HG02588 (cell line): ENCODE measurements around the gene NMS.
"Not testable (repeated sequence)": the region's sequence is repeated elsewhere in the genome, so short reads cannot be mapped to it uniquely, and the experiment has no call there.

ENCODE experiments used
- ATAC-seq: cut with Tn5 transposase; IDR thresholded peaks from one replicate; pipeline ENCODE4 v1.9.1; 2021; ENCODE audit warnings: mild to moderate bottlenecking, moderate library complexity; ENCODE audit not compliant: unreplicated experiment

The NMS gene, protein sequence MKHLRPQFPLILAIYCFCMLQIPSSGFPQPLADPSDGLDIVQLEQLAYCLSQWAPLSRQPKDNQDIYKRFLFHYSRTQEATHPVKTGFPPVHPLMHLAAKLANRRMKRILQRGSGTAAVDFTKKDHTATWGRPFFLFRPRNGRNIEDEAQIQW

DNA sequence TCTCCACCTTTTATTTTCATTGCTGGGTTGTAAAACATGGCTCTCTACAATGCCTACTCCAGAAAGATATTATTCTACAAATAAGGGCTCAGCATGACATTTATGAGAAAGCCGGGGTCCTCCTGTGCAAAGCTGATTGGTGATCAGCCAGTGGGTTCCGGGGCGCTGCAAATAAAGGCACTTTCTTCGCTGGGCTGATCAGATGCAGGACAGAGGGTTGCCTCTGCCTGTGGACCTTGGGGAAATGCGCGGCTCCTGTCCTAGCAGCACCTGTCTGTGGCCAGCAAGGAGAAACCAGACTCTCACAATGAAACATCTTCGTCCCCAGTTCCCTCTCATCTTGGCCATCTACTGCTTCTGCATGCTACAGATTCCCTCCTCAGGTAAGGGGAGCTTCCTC lies at the start of gene NMS:
TSS of gene NMS (plus strand) at position 301 of the 400 bp plus-strand sequence. CDS start at position 308, 7 bp downstream.
- no peak for ATAC-seq

DNA sequence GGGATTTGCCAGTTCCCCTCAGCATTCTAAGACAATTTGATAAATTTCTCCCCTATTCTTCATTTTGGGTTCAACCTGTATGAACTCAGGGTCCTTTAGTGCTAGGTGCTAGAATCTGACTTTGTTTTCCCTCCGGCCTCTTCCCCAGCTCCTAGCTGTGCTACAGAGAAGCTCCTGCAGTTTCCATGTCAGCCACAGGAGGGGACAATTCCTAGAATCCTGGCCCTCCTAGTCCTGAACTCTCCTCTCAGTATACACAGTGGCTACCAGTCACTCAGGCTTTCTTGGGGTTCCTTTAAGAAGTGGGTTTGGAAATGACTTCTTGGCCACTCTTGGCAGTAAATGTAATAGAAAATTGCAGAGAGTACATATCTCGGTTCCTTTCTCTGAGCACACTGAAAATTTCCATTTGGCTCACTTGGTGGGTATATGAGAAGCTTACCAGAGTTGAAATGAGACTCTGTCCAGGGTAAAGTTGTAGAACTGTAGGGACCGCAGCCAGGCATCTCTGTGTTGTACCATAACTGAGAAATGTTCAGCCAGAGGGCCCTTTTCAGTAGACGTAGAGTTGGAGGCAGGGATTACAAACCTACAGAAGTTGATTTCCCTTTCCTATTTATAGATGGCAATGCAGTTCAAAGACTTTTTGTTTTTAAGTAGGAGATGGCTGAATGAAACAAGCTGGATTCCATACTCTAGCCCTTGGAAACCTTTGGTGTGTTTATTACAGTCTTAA lies 47.8 kb upstream of the NMS start:
- no peak for ATAC-seq

DNA sequence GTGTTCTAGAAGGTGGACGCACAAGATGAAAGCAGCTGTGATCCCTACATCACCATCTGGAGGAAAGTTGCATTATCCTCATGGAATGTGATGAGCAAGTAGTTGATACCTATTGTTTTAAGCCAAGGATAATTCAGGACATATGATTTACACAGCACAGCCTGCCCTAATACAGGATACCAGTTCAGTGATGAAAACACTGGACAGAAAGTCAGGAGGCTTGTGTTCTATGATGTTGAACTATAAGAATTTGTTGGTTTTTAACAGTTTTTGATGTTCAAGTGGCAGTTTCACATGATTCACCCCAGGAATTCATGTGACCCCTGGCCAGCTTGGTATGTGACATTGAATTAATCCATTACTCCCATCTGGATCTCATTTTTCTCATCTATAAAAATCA lies 46.7 kb upstream of the NMS start:
- ATAC-seq: no peak

DNA sequence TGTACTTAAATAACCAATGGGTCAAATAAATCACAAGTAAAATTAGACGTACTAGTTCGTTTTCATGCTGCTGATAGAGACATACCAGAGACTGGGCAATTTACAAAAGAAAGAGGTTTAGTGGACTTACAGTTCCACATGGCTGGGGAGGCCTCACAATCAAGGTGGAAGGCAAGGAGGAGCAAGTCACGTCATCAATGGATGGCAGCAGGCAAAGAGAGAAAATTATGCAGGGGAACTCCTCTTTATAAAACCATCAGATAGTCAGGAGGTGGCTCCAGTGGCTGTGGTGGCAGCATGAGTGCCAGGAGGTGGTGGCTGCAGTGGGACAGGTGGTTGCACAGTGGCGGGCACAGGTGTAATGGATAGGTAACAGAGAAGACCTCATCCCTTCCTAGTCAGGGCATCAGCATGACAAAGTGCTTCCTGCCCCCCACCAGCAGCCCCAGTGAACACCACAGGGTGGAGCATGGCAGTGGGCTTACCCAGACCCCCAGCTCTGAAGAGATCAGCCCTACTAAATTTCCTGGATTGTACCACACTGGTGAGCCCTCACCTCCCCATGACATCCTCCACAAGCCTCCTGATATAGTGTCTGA lies 45.9 kb upstream of the NMS start:
- no peak for ATAC-seq

DNA sequence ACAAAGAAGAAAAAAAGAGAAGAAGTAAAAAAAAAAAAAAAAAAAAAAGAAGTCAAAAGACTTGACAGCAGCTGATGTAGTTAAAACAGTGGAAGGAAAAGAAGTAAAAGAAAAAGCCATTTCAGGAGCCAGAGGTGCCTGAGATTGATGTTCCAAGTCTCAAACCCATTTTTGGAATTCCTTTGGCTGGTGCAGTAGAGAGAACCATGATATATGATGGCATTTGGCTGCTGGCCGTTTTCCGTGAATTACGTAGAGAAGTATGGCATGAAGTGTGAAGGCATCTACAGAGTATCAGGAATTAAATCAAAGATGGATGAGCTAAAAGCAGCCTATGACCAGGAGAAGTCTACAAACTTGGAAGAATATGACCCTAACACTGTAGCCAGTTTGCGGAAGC lies 45.2 kb upstream of the NMS start:
- no peak for ATAC-seq

DNA sequence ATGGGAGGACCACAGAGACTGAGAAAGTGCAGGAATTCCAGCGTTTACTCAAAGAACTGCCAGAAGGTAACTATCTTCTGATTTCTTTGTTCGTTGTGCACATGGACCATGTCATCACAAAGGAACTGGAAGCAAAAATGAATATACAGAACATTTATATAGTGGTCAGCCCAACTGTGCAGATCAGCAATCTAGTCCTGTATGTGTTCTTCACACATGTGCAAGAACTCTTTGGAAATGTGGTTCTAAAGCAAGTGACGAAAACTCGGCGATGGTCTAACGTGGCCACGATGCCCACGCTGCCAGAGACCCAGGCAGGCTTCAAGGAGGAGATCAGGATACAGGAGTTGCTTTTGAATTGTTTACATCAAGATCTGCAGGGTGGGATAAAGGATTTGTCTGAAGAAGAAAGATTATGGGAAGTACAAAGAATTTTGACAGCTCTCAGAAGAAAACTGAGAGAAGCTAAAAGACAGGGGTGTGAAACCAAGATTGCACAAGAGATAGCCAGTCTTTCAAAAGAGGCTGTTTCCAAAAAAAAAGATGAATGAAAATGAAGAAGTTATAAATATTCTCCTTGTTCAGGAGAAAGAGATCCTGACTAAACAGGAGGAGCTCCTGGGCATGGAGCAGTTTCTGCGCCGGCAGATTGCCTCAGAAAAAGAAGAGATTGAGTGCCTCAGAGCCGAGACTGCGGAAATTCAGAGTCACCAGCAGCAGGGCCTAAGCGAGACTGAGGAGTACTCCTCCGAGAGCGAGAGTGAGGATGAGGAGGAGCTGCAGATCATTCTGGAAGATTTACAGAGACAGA lies 44.5 kb upstream of the NMS start:
- ATAC-seq: no peak

DNA sequence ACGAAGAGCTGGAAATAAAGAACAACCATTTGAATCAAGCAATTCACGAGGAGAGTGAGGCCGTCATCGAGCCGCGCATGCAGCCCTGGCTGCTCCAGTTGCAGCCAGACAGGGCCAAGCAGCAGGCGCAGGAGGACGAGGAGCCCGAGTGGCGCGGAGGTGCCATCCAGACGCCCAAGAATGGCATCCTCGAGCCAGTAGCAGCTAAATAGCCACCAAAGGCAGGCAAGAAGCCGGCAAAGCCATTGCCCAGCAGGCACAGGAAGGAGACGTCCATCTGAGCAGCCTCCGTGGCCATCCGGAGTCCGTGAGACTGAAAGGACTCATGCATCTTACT lies 43.9 kb upstream of the NMS start:
- ATAC-seq: no peak

DNA sequence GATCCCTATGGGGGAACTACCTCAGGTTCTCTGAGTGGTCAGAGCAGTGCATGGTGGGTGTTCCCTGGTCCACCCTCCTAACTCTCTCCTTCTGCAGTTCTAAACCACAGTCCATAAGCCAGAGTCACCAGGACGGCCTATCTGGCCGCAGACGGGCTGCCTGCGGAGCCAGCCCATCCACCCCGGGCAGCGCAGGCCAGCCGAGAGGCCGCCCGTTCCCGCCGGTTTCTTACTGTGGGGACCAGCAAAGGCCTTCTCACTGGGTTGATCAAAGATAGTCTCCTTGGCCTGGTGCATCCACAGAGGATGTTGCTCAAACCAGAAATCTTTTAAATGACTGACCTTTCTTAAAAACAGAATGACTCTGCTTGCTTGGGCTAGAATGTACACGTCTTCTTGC lies 43.2 kb upstream of the NMS start:
- no peak for ATAC-seq

DNA sequence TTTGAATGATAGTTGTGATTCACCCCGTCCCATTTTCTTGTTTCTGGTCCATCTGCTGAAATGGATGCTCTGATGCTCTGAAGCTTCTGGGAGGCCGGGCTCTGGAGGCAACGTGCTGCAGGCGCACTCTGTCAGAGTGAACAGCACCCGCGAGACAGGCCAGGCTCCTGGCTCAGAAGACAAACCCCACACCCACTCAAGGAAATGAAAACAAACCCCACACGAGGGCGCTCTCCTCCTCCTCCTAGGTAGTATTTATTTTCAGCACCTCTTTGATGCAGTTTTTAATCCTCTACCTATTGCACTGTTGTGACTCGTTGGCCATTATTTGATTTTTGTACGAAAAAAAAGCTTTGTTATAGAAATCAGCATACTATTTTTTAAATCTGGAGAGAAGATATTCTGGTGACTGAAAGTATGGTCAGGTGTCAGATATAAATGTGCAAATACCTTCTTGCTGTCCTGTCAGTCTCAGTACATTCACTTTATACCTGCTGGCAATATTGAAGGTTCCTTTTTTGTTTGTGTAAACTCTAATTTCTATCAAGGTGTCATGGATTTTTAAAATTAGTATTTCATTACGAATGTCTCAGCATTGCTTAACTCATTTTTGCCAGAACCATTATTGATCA lies 42.5 kb upstream of the NMS start:
- ATAC-seq: no peak

DNA sequence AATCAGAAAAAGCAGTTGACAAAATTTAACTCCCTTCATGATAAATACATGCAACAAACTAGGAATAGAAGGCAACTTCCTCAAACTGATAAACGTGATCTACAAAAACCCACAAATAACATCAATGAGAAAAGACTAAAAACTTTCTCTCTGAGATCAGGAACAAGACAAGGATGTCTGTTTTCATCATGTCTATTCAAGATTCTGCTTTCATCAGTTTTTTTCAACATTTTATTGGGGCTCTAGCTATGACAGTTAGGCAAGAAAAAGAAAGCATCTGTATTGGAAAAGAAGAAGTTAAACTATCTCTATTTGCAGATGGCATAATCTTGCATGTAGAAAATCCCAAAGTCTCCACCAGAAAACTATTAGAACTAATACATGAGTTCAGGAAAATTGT lies 40.6 kb upstream of the NMS start:
- no peak for ATAC-seq

DNA sequence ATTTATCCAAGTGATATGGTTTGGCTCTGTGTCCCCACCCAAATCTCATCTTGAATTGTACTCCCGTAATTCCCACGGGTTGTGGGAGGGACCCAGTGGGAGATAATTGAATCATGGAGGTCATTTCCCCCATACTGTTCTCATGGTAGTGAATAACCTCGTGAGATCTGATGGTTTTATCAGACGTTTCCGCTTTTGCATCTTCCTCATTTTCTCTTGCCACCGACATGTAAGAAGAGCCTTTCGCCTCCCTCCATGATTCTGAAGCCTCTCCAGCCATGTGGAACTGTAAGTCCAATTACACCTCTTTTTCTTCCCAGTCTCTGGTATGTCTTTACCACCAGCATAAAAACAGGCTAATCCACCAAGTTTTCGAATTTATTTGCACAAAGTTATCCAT lies 32.5 kb upstream of the NMS start:
- ATAC-seq: no peak

DNA sequence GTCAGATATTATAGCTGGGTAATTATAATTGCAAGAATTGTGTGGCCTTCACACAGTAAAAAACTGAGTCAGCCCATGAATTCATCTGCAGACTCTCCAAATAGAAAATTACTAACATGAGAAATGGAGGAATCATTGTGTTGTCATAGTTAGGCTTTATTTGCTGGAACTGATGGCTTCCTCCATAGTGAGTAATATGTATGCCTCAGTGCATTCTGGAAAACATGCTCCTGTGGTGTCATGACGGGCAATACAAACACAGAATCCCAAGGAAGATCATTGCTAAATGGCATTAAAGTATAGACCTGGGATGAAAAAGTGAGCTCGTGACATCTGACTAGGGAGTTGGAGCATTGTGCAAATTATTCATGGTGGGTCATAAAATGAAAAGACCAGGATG lies 23.6 kb upstream of the NMS start:
- no peak for ATAC-seq

DNA sequence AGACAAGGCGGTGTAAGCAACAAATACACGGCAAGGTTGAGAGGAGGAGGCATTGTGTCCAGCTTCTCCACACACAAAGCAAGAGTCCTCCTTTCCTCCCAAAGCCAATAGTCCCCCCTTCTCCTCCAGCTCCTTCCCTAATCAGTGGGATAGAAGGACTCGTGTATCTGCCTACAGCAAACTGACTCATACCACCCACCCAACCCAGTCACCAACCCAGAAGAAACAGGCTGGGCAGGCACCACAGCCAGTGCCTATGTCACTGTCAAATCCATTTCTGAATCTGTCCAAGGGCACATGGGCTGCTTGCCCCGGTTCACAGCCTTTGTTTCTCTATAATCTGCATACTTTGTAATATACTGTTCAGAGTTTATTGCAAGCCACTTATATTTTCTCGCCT lies 19.2 kb upstream of the NMS start:
- ATAC-seq: no peak

DNA sequence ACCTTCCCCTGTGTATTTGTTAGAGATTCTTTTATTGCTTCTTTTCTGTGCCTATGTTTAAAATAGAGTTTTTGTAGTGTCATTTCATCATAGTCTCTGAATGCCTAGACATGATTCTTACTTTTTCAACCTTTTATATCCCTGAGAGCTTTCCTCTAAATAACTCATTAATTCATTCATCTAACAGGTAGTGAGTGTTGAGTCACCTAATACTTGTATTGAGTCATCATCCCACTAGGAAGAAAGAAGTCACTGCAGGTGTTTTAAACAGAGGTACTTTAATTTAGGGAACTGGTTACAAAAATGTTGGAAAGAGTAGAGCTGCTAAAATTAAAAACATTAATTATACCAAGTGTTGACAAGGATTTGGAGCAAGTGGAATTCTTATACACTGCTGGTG lies 18.5 kb upstream of the NMS start:
- ATAC-seq: no peak

DNA sequence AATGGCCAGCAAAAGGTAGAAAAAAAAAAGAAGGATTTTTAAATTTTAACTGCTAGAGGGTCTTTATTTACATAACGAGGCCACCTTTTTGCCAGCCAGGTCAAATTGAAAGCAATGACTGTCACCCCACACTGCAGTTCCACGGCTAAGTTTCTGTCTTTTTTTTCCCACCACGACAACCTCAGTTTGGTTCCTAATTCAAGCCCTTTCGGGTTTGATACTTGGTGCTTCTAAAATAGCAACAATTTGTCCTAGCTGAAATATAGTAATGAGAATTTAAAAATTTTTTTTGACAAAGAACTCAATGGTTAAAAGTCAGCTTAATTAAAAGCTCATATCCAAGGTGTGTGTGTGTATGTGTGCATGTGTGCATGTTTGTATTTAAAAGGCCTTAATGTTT lies 16.4 kb upstream of the NMS start:
- no peak for ATAC-seq

DNA sequence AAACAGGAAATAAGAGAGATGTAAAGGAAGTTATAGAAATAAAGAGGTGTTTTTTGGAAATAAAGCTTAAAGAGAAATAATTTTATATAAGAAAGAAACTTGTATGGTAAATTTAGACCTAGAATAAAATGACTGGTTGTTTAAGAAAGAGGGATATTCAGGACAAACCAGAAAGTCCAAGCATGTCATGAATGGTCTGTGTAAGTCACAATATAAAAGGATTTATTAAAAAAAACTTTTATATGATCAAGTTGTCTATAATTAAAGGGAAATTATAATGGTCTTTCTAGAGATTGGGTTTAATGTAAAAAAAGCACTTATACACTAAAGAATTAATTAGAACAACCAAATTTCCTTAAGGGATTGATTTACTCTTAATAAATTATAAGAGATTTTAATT lies 13.9 kb upstream of the NMS start:
- not testable (repeated sequence) for ATAC-seq

DNA sequence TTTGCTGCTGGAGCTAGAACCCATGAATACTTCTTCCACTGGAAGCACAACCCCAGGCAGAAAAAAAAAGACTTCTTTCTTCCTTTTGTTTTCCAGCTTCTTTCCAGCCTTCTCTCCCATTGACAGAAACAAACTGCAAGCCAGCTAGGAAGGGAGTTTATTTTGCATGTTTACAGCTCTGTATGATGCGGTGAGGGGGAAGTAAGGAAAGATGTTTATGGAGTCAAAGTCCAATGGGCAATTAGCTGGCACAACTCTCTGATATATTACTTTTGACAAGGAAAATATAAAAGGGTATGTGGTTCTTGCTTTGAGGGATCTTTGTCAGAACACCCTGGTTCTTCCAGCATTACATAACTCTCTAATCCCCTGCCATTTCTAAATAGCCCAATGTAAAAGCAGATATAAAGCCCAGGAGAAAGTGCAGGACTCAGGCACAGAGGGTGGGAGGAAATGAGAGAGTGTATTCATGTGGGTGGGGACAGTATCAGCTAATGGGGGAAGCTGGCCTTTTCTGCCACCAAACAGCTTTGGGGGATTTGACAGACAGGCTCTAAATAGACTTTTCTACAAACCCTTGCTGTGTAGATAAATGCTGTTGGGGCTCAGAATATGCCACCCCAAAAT lies 9.3 kb upstream of the NMS start:
- no peak for ATAC-seq

DNA sequence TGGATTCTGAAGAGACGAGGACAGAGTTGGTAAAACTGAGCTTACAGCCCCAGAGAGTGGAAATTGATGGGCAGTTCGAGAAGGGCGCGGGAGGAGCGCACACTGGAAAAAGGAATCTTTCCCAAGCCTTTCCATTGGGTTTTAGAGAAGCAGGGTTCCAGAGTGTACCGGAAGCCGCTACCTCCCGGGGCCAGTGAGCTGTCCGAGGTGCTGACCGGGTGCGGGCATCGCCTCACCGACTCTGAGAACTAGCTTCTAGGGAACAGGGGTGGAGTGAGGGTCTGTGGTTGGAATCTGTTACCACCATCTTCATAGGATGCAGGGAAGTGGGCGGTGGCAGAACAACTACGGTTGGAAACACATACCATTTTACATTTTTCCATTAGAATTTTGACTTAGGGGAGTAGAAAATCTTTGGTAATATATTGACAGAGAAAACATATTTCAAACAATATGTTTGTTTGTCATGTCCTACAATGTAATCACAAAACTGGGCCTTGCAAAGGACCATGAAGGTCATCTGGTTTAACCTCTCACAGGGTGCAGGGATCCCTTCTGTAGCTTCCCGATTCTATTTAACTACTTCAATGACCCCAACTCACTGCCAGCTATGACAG lies 724 bp downstream of the NMS start:
- ATAC-seq: no peak

DNA sequence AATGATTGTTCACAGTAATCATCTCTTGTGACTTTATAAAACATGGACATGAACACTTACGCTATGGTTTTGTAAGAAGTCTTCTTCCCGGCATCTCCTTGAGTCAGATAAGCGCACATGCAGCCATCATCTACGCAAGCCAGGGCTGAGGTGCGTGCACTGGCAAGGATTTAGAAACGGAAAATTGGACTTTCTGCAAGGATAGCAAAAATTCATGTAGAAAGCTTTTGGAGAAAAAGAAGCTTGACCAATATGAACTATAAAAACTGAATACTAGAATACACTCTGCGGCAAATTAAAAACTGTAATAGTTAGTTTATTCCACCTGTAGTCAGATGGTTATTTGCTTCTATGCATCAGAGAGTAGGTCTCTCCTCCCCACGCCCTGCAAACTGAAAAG lies 6.3 kb downstream of the NMS start:
- no peak for ATAC-seq

DNA sequence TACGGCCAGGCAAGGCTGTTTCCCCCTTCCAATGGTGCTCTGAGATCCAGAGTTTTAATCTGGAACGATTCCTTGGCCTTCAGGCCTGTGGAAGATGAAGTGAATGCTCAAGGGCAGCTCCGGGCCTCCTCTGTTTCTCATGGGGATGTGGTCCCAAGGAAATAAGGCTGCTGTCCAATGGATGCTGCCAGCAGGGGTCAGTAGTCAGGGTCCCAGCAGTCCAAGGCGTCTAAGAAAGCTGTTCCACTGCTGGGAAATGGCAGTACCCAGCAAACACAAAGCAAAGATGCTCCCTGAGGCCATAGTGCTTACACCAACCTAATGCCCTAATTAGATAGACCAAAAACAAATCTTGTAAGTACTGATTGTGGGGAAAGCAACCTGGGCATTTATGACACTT lies 12.5 kb downstream of the NMS start:
- ATAC-seq: no peak

DNA sequence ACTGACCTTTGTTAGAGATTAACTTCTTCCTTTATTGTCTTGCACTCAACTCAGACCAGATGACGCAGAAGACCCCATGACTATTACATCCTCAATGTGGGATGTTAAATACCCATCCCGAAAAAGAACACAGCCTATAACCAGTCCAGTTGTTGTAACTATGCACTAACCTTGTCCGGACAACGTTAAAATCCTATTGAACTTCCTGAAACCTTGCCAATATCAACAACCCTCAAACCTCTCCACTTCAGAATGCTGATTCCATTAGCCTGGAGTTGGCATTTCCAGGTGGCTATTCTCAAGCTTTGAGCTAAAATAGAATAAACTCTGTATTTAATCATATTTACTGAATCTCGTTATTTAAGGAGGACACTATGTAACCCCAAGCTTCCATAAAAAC lies 13.6 kb downstream of the NMS start:
- ATAC-seq: no peak
